ENCODE measurements around the gene ACADL. TPM values are rescaled to one million over a fixed set of nuclear protein-coding genes. Genes with fewer than 3 reads are reported as not detected.

Gene ACADL
- total RNA-seq, 1 donor, result 0.63 TPM

GRCh38 chr2:210262036-210262435 is 36.8 kb upstream of the ACADL start:
- no peak overlapping the region for H3K4me3 ChIP-seq (ENCODE audit: low read depth, low read length)
- no peak for DNase-seq (ENCODE audit: low read depth)
- TF ChIP-seq CTCF (IDR thresholded peaks at IDR 0.05; ENCODE audit: insufficient read depth, low read length), result no peak

- DNase-seq (ENCODE audit: low read depth), result no peak
- no peak overlapping the region for H3K4me3 ChIP-seq (ENCODE audit: low read depth, low read length)
- no peak for TF ChIP-seq CTCF (IDR thresholded peaks at IDR 0.05; ENCODE audit: insufficient read depth, low read length)
Observed at GRCh38 chr2:210259687-210260086, 34.4 kb upstream of the ACADL start.

GRCh38 chr2:210252699-210253606 is 27.7 kb upstream of the ACADL start:
- TF ChIP-seq CTCF (IDR thresholded peaks at IDR 0.05; ENCODE audit: insufficient read depth, low read length), result no peak
- H3K4me3 ChIP-seq (ENCODE audit: low read depth, low read length), result no peak overlapping the region
- no peak for DNase-seq (ENCODE audit: low read depth)

GRCh38 chr2:210250622-210251021 is 25.4 kb upstream of the ACADL start:
- H3K4me3 ChIP-seq (ENCODE audit: low read depth, low read length), result no peak overlapping the region

GRCh38 chr2:210233487-210233886 is 8.2 kb upstream of the ACADL start:
- no peak for DNase-seq (ENCODE audit: low read depth)
- no peak for TF ChIP-seq CTCF (IDR thresholded peaks at IDR 0.05; ENCODE audit: insufficient read depth, low read length)
- H3K4me3 ChIP-seq (ENCODE audit: low read depth, low read length), result no peak overlapping the region

More at GRCh38 chr2:210250622-210251021, 25.4 kb upstream of the ACADL start:
- no peak for DNase-seq (ENCODE audit: low read depth)
- no peak for TF ChIP-seq CTCF (IDR thresholded peaks at IDR 0.05; ENCODE audit: insufficient read depth, low read length)

GRCh38 chr2:210230984-210231383 is 5.7 kb upstream of the ACADL start:
- no peak for TF ChIP-seq CTCF (IDR thresholded peaks at IDR 0.05; ENCODE audit: insufficient read depth, low read length)
- DNase-seq (ENCODE audit: low read depth), result no peak
- H3K4me3 ChIP-seq (ENCODE audit: low read depth, low read length), result no peak overlapping the region
